Measurements from ENCODE around the gene SMC1A.

- TF ChIP-seq CTCF (IDR thresholded peaks at IDR 0.05): no peak
- no peak for TF ChIP-seq POLR2A (IDR thresholded peaks at IDR 0.05)
Observed at GRCh38 chrX:53440101-53440500, 17.6 kb upstream of the SMC1A start.

Data from right lobe of liver (tissue), 4 donors.